HEK293 (cell line): ENCODE data around the gene BTRC.

Experiments used
- IKZF3 ChIP-seq: fragments of 450-650 bp; IDR thresholded peaks from 2 replicates; pipeline ENCODE4 v1.5.0; 2018; ENCODE audit warnings: missing biosample characterization, mild to moderate bottlenecking, missing genetic modification characterization, moderate library complexity
- KLF10 ChIP-seq: fragments of 450-650 bp; IDR thresholded peaks from 2 replicates; pipeline ENCODE4 v1.5.1; 2018; ENCODE audit warnings: missing biosample characterization, mild to moderate bottlenecking, missing genetic modification characterization
- KLF16 ChIP-seq: fragments of 450-650 bp; formaldehyde crosslinking; IDR thresholded peaks from 2 replicates; pipeline ENCODE4 v1.5.1; 2017; ENCODE audit warnings: missing biosample characterization, missing genetic modification characterization
- REPIN1 ChIP-seq: fragments of 450-650 bp; formaldehyde crosslinking; IDR thresholded peaks from 2 replicates; pipeline ENCODE4 v1.5.1; 2017; ENCODE audit warnings: missing biosample characterization, missing genetic modification characterization, low read depth
- ZFP41 ChIP-seq: fragments of 450-650 bp; formaldehyde crosslinking; IDR thresholded peaks from 2 replicates; pipeline ENCODE4 v1.5.1; 2016; ENCODE audit warnings: missing biosample characterization, missing genetic modification characterization, borderline replicate concordance
- ZIC2 ChIP-seq: fragments of 450-650 bp; formaldehyde crosslinking; IDR thresholded peaks from 2 replicates; pipeline ENCODE4 v1.5.1; 2016; ENCODE audit warnings: missing biosample characterization, missing genetic modification characterization
- ZNF16 ChIP-seq: fragments of 450-650 bp; formaldehyde crosslinking; IDR thresholded peaks from 2 replicates; pipeline ENCODE4 v1.5.1; 2016; ENCODE audit warnings: low read depth, missing biosample characterization, missing genetic modification characterization
- ZNF239 ChIP-seq: fragments of 450-650 bp; formaldehyde crosslinking; IDR thresholded peaks from 2 replicates; pipeline ENCODE4 v1.5.1; 2016; ENCODE audit warnings: missing biosample characterization, missing genetic modification characterization
- ZNF266 ChIP-seq: fragments of 450-650 bp; formaldehyde crosslinking; IDR thresholded peaks from 2 replicates; pipeline ENCODE4 v1.5.1; 2016; ENCODE audit warnings: missing biosample characterization, missing genetic modification characterization, low read depth
- ZNF292 ChIP-seq: fragments of 450-650 bp; formaldehyde crosslinking; IDR thresholded peaks from 2 replicates; pipeline ENCODE4 v1.5.1; 2016; ENCODE audit warnings: low read depth, missing biosample characterization, missing genetic modification characterization, borderline replicate concordance
- ZNF324 ChIP-seq: fragments of 450-650 bp; formaldehyde crosslinking; IDR thresholded peaks from 2 replicates; pipeline ENCODE4 v1.5.1; 2016; ENCODE audit warnings: missing biosample characterization, missing genetic modification characterization
- ZNF335 ChIP-seq: fragments of 450-650 bp; formaldehyde crosslinking; conservative IDR thresholded peaks from 2 replicates; pipeline ENCODE4 v1.5.1; 2016; ENCODE audit warnings: missing biosample characterization, missing genetic modification characterization
- ZNF350 ChIP-seq: fragments of 450-650 bp; formaldehyde crosslinking; IDR thresholded peaks from 2 replicates; pipeline ENCODE4 v1.5.0; 2017; ENCODE audit warnings: missing biosample characterization, mild to moderate bottlenecking, missing genetic modification characterization
- ZNF366 ChIP-seq: fragments of 450-650 bp; formaldehyde crosslinking; conservative IDR thresholded peaks from 2 replicates; pipeline ENCODE4 v1.5.1; 2016; ENCODE audit warnings: missing biosample characterization, missing genetic modification characterization
- ZNF433 ChIP-seq: fragments of 450-650 bp; formaldehyde crosslinking; IDR thresholded peaks from 2 replicates; pipeline ENCODE4 v1.5.1; 2016; ENCODE audit warnings: missing biosample characterization, missing genetic modification characterization, low read depth
- ZNF514 ChIP-seq: fragments of 450-650 bp; formaldehyde crosslinking; IDR thresholded peaks from 2 replicates; pipeline ENCODE4 v1.5.1; 2016; ENCODE audit warnings: missing biosample characterization, missing genetic modification characterization
- ZNF521 ChIP-seq: fragments of 450-650 bp; formaldehyde crosslinking; IDR thresholded peaks from 2 replicates; pipeline ENCODE4 v1.5.1; 2017; ENCODE audit warnings: missing biosample characterization, mild to moderate bottlenecking, missing genetic modification characterization
- ZNF529 ChIP-seq: fragments of 450-650 bp; formaldehyde crosslinking; IDR thresholded peaks from 2 replicates; pipeline ENCODE4 v1.5.1; 2017; ENCODE audit warnings: missing genetic modification characterization, missing biosample characterization; ENCODE audit not compliant: insufficient replicate concordance
- ZNF530 ChIP-seq: fragments of 450-650 bp; formaldehyde crosslinking; IDR thresholded peaks from 2 replicates; pipeline ENCODE4 v1.5.1; 2016; ENCODE audit warnings: low read depth, missing biosample characterization, missing genetic modification characterization
- ZNF558 ChIP-seq: fragments of 450-650 bp; formaldehyde crosslinking; IDR thresholded peaks from 2 replicates; pipeline ENCODE4 v1.5.1; 2016; ENCODE audit warnings: missing biosample characterization, missing genetic modification characterization
- ZNF561 ChIP-seq: fragments of 450-650 bp; IDR thresholded peaks from 2 replicates; pipeline ENCODE4 v1.5.1; 2018; ENCODE audit warnings: missing biosample characterization, missing genetic modification characterization, borderline replicate concordance
- ZNF610 ChIP-seq: fragments of 450-650 bp; formaldehyde crosslinking; IDR thresholded peaks from 2 replicates; pipeline ENCODE4 v1.5.1; 2016; ENCODE audit warnings: missing biosample characterization, missing genetic modification characterization, borderline replicate concordance
- ZSCAN23 ChIP-seq: fragments of 450-650 bp; formaldehyde crosslinking; IDR thresholded peaks from 2 replicates; pipeline ENCODE4 v1.5.1; 2016; ENCODE audit warnings: missing biosample characterization, missing genetic modification characterization
- ZSCAN30 ChIP-seq: fragments of 450-650 bp; IDR thresholded peaks from 2 replicates; pipeline ENCODE4 v1.5.1; 2018; ENCODE audit warnings: missing biosample characterization, mild to moderate bottlenecking, missing genetic modification characterization, moderate library complexity
- ZXDB ChIP-seq: fragments of 450-650 bp; formaldehyde crosslinking; IDR thresholded peaks from 2 replicates; pipeline ENCODE4 v1.5.1; 2016; ENCODE audit warnings: missing biosample characterization, missing genetic modification characterization
- TF ChIP-seq, protein P1 (sequence below): fragments of 450-650 bp; formaldehyde crosslinking; IDR thresholded peaks from 2 replicates; pipeline ENCODE4 v1.5.1; 2016; ENCODE audit warnings: missing biosample characterization, missing genetic modification characterization, borderline replicate concordance
- TF ChIP-seq, protein P2 (sequence below): fragments of 450-650 bp; formaldehyde crosslinking; IDR thresholded peaks from 2 replicates; pipeline ENCODE4 v1.5.1; 2016; ENCODE audit warnings: missing biosample characterization, missing genetic modification characterization
- TF ChIP-seq, protein P3 (sequence below): fragments of 450-650 bp; formaldehyde crosslinking; IDR thresholded peaks from 2 replicates; pipeline ENCODE4 v1.5.1; 2017; ENCODE audit warnings: missing biosample characterization, missing genetic modification characterization
- TF ChIP-seq, protein P4 (sequence below): fragments of 450-650 bp; formaldehyde crosslinking; IDR thresholded peaks from 2 replicates; pipeline ENCODE4 v1.5.1; 2016; ENCODE audit warnings: missing biosample characterization, missing genetic modification characterization
- TF ChIP-seq, protein P5 (sequence below): fragments of 450-650 bp; formaldehyde crosslinking; IDR thresholded peaks from 2 replicates; pipeline ENCODE4 v1.5.1; 2016; ENCODE audit warnings: missing biosample characterization, missing genetic modification characterization, borderline replicate concordance

The BTRC gene

DNA sequence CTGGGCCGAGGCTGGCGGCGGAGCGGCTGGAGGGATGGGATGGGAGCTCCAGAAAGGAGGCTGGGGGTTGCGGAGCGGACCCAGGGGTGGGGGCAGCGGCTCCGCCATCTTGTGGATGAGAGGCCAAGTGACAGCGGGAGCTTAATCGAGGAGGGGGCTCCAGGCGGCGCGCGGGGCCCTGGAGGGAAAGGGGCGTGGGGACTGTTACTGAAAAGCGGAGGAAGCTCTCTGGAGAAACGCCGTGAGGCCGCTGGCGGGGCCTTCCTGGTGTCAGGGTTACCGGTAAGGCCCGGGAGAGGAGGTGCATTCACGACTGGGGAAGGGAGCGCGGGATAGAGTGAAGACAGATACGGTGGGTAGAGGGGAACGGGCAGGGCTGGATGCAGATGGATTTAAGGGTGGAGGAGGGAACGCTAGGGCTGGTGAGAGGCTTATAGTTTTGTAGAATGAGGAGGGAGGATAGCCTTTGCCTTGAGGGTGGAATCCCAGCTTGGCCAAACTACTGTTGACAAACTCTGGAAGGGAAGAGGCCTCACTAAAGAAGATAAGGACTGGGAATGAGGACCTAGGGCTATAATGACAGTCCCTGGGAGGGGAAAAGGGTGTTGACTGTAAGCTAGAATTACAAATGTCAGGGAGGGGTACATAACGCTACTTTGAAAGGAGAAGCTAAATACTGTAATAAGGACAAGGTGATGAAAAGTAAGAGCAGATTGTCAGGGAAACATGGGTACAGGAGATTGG is 535 bp downstream of the BTRC start (continued):
- 0 out of 2 replicates have a peak, but pooled peaks have one; percentile 49 for TF ChIP-seq KLF16 (tag by site-specific recombination)
- TF ChIP-seq ZNF292 (tag by site-specific recombination) = no peak
- TF ChIP-seq ZXDB (tag by site-specific recombination) = peak; percentile 16; the same call in 1 of the 2 replicates
- TF ChIP-seq REPIN1 (tag by site-specific recombination) = no peak
- no peak for TF ChIP-seq ZFP41 (tag by site-specific recombination)
- peak; percentile 62; the same call in 1 of the 2 replicates for TF ChIP-seq ZIC2 (tag by site-specific recombination)
- peak; percentile 83 for TF ChIP-seq ZNF366 (tag by site-specific recombination)
- TF ChIP-seq, protein P1, sequence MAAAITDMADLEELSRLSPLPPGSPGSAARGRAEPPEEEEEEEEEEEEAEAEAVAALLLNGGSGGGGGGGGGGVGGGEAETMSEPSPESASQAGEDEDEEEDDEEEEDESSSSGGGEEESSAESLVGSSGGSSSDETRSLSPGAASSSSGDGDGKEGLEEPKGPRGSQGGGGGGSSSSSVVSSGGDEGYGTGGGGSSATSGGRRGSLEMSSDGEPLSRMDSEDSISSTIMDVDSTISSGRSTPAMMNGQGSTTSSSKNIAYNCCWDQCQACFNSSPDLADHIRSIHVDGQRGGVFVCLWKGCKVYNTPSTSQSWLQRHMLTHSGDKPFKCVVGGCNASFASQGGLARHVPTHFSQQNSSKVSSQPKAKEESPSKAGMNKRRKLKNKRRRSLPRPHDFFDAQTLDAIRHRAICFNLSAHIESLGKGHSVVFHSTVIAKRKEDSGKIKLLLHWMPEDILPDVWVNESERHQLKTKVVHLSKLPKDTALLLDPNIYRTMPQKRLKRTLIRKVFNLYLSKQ (tag by site-specific recombination) = no peak
- TF ChIP-seq ZNF530 (tag by site-specific recombination) = no peak
- no peak for TF ChIP-seq ZNF521
- TF ChIP-seq, protein P2, sequence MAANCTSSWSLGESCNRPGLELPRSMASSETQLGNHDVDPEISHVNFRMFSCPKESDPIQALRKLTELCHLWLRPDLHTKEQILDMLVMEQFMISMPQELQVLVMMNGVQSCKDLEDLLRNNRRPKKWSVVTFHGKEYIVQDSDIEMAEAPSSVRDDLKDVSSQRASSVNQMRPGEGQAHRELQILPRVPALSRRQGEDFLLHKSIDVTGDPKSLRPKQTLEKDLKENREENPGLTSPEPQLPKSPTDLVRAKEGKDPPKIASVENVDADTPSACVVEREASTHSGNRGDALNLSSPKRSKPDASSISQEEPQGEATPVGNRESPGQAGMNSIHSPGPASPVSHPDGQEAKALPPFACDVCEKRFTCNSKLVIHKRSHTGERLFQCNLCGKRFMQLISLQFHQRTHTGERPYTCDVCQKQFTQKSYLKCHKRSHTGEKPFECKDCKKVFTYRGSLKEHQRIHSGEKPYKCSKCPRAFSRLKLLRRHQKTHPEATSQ = 0 out of 2 replicates have a peak, but pooled peaks have one; percentile 63
- no peak for TF ChIP-seq ZNF350 (tag by site-specific recombination)
- 0 out of 2 replicates have a peak, but pooled peaks have one; percentile 75 for TF ChIP-seq ZSCAN23 (tag by site-specific recombination)
- no peak for TF ChIP-seq ZNF16 (tag by site-specific recombination)
- TF ChIP-seq ZNF561 (tag by site-specific recombination) = no peak
- TF ChIP-seq ZSCAN30 (tag by site-specific recombination) = 0 out of 2 replicates have a peak, but pooled peaks have one; percentile 65
- TF ChIP-seq ZNF433 = no peak
- TF ChIP-seq, protein P3, sequence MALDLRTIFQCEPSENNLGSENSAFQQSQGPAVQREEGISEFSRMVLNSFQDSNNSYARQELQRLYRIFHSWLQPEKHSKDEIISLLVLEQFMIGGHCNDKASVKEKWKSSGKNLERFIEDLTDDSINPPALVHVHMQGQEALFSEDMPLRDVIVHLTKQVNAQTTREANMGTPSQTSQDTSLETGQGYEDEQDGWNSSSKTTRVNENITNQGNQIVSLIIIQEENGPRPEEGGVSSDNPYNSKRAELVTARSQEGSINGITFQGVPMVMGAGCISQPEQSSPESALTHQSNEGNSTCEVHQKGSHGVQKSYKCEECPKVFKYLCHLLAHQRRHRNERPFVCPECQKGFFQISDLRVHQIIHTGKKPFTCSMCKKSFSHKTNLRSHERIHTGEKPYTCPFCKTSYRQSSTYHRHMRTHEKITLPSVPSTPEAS = peak; percentile 60; the same call in 1 of the 2 replicates
- TF ChIP-seq, protein P4, sequence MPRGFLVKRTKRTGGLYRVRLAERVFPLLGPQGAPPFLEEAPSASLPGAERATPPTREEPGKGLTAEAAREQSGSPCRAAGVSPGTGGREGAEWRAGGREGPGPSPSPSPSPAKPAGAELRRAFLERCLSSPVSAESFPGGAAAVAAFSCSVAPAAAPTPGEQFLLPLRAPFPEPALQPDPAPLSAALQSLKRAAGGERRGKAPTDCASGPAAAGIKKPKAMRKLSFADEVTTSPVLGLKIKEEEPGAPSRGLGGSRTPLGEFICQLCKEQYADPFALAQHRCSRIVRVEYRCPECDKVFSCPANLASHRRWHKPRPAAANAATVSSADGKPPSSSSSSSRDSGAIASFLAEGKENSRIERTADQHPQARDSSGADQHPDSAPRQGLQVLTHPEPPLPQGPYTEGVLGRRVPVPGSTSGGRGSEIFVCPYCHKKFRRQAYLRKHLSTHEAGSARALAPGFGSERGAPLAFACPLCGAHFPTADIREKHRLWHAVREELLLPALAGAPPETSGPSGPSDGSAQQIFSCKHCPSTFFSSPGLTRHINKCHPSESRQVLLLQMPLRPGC (tag by site-specific recombination) = 0 out of 2 replicates have a peak, but pooled peaks have one; percentile 8
- TF ChIP-seq ZNF324 (tag by site-specific recombination) = peak; percentile 87
- TF ChIP-seq ZNF529 = no peak
- TF ChIP-seq ZNF558 (tag by site-specific recombination) = 0 out of 2 replicates have a peak, but pooled peaks have one; percentile 12
- TF ChIP-seq ZNF514 (tag by site-specific recombination) = no peak
- 0 out of 2 replicates have a peak, but pooled peaks have one; percentile 22 for TF ChIP-seq ZNF266 (tag by site-specific recombination)
- TF ChIP-seq ZNF335 (tag by site-specific recombination) = peak; percentile 65
- TF ChIP-seq, protein P5, sequence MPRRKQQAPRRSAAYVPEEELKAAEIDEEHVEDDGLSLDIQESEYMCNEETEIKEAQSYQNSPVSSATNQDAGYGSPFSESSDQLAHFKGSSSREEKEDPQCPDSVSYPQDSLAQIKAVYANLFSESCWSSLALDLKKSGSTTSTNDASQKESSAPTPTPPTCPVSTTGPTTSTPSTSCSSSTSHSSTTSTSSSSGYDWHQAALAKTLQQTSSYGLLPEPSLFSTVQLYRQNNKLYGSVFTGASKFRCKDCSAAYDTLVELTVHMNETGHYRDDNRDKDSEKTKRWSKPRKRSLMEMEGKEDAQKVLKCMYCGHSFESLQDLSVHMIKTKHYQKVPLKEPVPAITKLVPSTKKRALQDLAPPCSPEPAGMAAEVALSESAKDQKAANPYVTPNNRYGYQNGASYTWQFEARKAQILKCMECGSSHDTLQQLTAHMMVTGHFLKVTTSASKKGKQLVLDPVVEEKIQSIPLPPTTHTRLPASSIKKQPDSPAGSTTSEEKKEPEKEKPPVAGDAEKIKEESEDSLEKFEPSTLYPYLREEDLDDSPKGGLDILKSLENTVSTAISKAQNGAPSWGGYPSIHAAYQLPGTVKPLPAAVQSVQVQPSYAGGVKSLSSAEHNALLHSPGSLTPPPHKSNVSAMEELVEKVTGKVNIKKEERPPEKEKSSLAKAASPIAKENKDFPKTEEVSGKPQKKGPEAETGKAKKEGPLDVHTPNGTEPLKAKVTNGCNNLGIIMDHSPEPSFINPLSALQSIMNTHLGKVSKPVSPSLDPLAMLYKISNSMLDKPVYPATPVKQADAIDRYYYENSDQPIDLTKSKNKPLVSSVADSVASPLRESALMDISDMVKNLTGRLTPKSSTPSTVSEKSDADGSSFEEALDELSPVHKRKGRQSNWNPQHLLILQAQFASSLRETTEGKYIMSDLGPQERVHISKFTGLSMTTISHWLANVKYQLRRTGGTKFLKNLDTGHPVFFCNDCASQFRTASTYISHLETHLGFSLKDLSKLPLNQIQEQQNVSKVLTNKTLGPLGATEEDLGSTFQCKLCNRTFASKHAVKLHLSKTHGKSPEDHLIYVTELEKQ (tag by site-specific recombination) = peak; percentile 43; the same call in 1 of the 2 replicates
- peak; percentile 90 for TF ChIP-seq ZNF610 (tag by site-specific recombination)
- TF ChIP-seq IKZF3 (tag by site-specific recombination) = no peak; the same call in 1 of the 2 replicates
- TF ChIP-seq ZNF239 (tag by site-specific recombination) = no peak
- no peak for TF ChIP-seq KLF10 (tag by site-specific recombination)
